GM20000 (cell line): Measurements from ENCODE around the gene UPF1.

Experiments
- DNase-seq: peaks from one replicate; pipeline ENCODE4 v3.0.0; 2012; ENCODE audit warnings: low spot score
- TF ChIP-seq, protein P1 (sequence below): IDR thresholded peaks from 2 replicates; pipeline ENCODE4 v1.5.1; 2012; ENCODE audit warnings: mild to moderate bottlenecking, control low read depth; ENCODE audit errors: extremely low read depth, missing control alignments

UPF1 gene

DNA sequence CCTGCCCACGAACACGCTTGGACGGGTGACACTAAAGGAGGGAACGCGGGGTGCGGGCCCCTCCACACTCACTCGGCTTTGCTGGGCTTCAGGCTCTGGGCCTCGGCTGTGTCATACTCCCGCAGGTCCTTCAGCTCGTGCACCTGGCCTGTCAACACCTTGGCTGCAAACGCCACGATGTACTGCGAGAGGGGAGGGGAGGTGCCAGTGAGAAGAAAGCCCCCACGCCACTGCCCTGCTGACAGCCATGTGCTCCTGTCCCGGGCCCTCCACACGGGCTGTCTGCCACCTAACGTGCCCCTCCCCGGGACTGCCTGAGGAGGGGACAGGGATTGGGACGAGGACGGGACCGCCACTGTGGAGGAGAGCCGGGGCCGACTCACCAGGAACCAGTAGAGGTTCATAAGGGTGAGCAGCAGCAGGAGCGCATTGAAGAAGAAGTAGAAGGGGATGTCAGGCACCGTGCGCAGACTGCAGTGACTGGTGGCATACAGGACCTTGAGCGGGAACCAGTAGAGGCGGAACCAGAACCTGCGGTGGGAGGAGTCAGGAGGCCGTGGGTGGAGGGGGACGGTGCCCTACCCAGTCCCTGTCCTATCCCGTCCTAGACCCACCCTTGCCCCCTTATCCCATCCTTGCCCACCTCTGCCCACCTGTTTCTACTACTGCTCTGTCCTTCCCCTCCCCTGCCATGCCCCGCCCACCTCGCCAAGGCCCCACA, 47.3 kb downstream of the UPF1 start:
- no peak for DNase-seq
- TF ChIP-seq, protein P1, sequence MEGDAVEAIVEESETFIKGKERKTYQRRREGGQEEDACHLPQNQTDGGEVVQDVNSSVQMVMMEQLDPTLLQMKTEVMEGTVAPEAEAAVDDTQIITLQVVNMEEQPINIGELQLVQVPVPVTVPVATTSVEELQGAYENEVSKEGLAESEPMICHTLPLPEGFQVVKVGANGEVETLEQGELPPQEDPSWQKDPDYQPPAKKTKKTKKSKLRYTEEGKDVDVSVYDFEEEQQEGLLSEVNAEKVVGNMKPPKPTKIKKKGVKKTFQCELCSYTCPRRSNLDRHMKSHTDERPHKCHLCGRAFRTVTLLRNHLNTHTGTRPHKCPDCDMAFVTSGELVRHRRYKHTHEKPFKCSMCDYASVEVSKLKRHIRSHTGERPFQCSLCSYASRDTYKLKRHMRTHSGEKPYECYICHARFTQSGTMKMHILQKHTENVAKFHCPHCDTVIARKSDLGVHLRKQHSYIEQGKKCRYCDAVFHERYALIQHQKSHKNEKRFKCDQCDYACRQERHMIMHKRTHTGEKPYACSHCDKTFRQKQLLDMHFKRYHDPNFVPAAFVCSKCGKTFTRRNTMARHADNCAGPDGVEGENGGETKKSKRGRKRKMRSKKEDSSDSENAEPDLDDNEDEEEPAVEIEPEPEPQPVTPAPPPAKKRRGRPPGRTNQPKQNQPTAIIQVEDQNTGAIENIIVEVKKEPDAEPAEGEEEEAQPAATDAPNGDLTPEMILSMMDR: no peak

DNA sequence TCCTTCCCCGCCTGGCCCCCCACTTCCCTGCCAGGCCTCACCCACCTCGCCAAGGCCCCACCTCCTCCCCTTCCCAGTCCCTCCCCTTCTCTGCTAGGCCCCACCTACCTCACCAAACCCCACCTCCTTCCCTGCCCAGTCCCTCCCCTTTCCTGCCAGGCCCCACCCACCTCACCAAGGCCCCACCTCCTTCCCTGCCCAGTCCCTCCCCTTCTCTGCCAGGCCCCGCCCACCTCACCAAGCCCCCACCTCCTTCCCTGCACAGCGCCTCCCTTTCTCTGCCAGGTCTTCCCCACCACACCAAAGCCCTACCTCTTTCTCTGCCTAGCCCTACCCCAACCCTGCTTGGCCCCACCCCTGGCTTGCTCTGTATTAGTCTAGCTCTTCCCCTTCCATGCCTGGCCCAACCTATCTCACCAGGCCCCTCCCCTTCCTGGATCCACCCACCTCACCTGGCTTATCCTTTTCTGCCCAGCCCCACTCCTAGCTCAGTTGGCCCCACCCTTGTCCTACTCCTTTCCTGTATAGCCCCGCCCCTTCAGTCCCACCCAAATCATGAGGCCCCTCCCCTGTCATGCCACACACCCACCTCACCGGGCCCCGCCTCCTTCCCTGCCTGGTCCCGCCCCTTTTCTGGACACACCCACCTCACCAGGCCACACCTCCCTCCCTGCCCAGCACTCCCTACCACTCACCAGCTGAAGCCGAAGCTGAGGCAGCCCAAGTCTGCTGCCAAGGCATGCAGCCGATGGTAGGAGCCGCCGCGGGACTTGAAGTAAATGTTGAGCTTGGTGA, 48.0 kb downstream of the UPF1 start:
- TF ChIP-seq, protein P1: no peak
- no peak for DNase-seq

DNA sequence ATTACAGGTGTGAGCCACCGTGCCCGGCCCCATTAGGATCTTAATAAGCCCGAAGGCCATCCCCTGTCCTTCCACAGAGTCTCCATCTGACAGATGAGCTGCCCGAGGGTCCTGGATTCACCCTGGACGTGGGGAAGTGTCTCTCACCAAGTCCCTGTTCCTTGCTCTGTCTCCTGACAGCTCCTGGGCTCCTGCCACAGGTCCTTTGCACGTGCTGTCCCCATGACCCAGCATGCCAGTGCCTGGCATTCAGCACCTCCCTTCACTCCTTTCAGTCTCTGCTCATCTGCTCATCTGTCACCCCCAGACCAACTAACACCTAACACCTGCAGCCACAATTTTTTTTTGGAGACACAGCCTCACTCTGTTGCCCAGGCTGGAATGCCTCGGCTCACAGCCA, 49.7 kb downstream of the UPF1 start:
- TF ChIP-seq, protein P1: no peak
- no peak for DNase-seq

DNA sequence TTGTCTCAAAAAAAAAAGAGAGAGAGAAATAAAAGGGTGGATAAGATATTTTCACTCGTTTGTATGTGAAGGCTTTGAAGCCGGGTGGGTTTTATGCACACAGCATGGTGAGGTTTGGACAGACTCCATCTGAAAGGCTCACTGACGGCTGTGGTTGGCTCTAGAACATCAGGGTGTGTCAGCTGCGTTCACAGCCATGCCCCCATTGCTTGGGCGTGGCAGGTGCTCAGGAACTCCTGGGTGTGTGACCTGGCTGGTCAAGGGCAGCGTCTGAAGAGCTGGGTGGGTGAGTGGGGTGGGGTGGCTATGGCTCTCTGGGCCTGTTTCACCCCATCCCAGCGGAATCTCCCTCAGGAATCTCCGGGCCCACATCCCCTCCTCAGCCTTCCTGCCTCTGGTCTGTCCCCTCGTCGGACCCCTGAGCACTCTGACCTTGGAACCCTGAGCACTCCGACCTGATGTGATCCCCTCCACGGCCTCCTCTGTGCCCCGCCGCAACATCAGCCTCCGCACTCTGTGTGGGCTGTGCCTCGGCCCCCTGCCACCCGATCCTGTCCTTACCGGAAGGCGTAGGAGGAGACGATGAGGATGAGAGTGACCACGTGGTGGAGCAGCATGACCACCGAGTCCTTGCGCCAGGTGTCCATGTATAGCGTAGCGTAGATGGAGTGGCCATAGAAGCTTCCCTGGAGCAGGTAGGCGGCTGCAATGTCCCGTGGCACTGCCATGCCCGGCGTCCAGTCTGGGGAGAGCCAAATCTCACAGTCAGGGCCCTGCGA, 52.0 kb downstream of the UPF1 start:
- DNase-seq: no peak
- TF ChIP-seq, protein P1: no peak

DNA sequence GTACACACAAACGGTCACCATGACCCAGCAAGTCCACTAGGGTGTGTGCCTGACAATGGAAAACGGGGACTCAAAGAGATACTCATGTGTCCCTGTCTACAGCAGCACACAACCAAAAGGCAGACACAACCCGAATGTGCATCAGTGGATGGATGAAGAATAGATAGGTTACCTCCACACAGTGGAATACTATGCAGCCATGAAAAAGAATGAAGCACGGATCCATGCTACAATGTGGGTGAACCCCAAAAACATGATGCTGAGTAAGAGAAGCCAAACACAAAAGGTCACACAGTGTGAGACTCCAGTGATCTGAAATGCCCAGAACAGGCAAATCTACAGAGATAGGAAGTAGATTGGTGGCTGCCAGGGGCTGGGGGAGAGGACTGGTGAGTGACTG, 55.2 kb downstream of the UPF1 start:
- TF ChIP-seq, protein P1: no peak
- DNase-seq: no peak

DNA sequence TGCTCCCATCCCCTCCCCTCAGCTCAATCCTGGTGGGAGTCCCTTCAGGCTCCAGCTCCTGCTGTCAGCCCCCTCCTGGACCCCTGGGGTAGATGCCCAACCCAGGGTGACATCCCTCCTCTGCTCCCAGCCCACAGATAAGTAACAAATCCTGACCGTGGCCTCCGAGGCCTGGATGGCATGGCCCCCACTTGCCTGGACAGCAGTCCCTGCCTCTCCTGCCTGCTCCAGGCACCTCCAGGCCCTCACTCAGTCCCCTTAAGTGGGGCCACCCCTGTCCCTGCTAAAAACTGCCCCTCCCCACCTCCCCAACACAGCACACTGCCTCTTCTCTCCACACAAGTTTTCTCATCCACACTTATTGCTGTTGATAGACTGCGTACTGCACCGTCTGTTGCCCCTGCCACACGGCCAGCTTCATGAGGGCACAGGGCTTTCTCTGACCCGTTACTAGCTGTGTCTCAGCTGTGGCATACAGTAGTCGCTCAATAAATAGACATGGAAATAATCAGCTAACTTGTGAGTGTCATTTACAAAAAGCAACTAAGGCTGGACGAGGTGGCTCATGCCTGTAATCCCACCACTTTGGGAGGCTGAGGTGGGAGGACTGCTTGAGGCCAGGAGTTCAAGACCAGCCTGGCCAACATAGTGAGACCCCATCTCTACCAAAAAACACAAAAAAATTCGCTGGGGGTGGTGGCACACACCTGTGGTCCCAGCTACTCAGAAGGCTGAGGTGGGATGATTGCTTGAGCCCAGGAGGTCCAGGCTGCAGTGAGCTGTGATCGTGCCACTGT, 58.4 kb downstream of the UPF1 start:
- TF ChIP-seq, protein P1: no peak
- no peak for DNase-seq
